Stimulated activated CD4-positive, alpha-beta T cell treated with anti-CD3 and anti-CD28 coated beads, Interleukin-1b, Interleukin-23, amount 100 ng/mL, for 4 hours (primary cell): ENCODE measurements around the gene ENKUR.
"Not testable (repeated sequence)": the region's sequence is repeated elsewhere in the genome, so short reads cannot be mapped to it uniquely, and the experiment has no call there.

ENCODE experiments used
- DNase-seq, 2 donors: peaks; one replicate each; pipeline ENCODE4 v3.0.0-alpha.2; 2020; ENCODE audit warnings: low read depth in 2 of 2

The ENKUR gene

DNA sequence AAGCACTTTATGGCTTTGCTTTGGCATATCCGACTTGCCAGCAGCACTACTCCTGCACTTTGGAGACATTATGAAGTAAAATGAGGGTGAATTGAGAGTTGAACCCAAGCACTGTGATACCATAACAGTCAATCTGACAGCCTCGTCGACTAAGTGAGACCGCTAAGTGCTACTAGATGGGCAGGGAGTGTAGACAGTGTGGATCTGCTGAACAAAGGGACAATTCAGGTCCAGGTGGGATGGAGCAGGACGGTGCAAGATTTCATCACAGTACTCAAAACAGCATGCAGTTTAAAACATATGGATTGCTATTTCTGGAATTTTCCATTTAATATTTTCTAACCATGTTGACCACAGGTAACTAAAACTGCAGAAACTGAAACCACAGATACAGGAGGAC is 42.8 kb downstream of the ENKUR start:
- no peak for DNase-seq

DNA sequence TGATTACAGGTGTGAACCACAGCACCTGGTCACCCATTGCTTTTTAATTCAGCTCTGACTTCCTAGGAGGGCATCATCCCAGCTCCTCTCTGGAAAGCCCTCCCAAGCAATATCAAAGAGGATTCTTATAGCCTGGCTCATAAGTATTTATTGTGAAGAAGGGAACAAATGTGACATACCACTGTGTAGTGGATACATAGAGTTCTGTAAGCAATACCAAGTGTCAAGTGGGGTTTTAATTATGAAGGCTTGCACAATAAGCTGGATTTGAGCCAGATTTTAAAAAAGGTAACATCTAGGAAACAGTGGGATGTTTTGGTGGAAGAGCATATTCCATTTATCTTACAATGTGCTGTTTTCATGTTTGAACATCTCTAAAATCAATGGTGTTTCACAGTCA is 44.6 kb downstream of the ENKUR start:
- no peak for DNase-seq

DNA sequence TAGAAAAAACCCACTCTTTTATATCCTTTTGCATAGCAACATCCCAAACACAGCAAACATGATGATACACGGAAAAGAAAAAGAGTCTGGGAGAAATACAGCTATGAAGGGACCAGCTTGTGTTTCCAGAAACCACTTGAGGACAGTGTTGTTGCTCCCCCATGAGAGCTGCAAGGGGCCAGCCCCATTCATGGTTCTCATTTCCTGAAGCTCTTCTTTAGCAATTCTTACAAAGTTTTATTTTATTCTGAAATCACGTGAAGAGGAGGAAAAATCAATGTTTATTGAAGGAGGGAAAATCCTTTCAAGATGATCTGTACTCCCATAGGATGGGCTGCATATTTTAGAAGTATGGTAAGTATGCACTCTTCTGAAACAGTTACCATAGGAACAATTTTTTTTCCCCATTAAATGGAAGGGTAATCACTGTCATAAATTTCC is 46.1 kb downstream of the ENKUR start:
- DNase-seq = no peak

DNA sequence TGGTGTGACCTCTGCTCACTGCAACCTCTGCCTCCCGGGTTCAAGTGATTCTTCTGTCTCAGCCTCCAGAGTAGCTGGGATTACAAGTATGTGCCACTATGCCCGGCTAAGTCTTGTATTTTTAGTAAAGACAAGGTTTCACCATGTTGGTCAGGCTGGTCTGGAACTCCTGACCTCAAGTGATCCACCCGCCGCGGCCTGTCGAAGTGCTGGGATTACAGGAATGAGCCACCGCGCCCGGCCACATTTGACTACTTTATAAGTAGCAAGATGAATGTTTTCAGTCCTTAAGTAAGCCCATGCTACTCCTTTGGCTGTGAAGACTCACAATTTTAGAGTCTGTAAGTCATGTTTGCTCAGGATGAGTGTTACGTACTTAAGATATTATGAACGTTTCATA is 47.0 kb downstream of the ENKUR start:
- DNase-seq = not testable (repeated sequence)

DNA sequence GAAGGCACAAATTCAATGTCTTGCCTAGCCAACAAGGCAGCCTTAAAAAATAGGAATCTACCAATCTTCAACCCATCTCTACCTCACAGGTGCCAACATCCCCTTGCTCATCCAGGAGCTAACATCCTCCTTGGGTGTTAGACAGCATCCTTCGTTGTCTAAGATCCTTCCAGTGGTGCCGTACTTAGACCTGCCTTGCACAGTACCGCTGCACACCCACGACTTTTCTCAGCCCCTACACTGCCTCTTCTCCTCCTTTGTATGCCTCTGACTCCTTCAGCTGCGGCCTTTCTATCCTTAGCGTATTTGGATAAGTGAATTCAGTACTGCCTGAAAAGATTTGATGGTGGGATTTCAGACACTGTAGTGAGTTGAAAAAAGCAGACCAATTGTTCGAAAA is 47.6 kb downstream of the ENKUR start:
- no peak for DNase-seq

DNA sequence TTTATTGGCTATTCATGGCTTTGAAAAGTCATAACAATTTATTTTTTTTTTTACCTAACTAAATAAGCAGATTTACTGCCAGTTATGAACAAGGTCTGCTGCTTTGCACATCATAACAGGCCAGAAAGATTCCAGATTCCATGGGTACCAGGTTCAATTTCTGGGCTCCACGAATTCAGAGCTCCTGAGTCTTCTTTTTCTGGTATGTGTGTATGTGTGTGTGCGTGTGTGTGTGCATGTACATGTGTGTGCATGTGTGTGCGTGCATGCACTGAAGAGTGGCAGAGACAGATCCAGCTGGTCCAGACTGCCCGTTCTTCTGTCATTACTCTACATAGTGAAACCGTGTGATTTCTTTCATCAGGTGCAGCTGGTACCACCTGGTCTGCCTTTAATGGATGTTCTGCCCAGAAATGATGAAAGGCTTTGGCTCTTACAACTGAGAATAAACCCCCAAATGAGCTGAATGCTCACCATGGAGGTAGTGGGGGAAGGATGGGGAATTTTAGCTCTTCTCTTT is 48.9 kb downstream of the ENKUR start:
- DNase-seq = no peak

DNA sequence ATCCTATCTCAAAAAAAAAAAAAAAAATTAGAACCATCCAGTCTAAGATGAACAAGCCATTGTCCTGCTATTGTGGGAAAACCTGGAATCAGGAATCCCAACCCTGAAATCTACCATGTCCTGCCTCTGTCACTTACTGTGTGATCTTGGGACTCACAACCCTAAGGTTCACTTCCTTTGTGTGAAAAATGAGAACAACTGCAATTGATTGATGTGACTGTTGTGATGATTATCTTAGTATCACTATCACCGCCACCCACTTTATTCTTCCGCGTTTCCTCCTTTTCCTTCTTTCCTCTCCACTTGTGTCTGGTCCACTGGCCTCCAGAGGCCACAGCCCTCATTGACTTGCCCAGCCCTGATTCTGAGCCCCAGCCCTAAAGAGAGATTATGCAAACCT is 50.9 kb downstream of the ENKUR start:
- DNase-seq = no peak

DNA sequence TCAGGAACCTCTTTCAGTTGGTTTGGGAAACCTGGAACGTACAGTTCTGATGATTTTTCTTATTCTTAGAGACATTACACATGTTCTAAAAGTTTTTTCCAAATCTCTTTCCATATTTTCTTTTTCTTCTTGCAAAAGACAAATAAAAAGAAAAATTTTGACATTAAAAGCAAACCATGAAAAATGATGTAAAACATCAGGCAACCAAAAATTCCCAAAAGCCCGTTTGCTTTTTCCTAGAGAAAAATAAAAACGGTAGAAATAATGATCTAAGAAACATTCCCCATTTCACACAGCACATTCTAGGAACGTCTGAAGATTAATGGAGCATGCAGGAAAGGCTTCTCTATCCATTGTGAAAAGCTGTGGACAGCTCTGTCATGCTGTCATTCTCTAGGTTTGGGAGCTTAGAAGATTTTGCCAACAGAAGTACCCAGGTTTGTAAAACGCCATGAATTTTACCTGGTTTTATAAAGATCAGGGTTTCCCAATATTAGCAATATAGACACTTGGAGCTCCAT is 52.4 kb downstream of the ENKUR start:
- no peak for DNase-seq

DNA sequence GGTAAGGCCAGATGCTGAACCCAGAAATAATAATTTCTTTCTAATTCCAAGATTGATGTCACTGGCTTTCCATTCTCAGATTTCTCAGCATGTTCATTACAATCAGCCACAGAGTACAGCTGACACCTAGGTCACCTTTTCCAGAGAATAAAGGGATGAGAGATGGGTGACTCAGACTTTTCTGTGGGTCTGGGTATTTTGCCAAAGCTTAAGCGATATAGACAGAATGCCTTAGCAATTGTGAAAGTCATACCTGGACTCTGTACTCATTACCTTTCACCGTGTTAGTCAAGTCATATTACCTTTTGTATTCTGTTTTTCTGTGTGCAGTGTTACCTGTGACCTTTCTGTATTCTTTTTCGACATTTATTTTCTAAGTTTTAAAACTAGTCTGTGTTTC is 53.0 kb downstream of the ENKUR start:
- no peak for DNase-seq

DNA sequence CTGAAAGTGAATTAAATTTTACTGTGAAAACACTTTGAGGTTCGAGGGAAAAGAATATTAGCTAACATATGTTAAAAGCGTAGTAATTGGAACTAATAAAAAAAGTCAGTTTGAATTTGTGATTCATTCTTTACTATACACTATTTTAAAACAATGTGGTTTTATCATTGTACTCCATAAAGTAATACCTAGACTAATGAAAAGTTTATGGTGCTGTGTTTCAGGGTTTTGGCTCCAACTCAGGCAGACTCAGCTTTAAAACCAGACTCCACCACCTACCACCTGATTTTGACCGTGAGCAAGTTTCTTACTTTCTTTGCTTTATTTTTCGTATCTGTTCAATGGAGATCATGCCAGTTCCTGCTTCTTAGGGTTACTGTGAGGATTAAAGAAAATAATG is 54.4 kb downstream of the ENKUR start:
- no peak for DNase-seq

DNA sequence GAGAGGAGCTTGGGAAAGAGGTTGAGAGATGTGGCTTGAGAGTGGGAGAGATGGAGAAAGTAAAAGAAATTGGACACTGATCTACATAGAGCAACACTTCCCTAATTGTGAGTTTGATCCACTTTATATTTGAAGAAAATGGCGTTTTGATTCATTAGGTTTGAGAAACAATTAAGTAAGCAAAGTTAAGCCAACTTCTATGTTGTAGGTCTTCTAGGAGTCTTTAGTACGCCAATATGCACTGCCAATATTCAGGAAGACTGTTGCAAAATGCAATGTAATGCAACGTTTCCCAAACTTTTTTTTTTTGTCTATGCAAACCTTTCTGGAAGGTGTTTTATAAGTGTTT is 56.6 kb downstream of the ENKUR start:
- DNase-seq = no peak

DNA sequence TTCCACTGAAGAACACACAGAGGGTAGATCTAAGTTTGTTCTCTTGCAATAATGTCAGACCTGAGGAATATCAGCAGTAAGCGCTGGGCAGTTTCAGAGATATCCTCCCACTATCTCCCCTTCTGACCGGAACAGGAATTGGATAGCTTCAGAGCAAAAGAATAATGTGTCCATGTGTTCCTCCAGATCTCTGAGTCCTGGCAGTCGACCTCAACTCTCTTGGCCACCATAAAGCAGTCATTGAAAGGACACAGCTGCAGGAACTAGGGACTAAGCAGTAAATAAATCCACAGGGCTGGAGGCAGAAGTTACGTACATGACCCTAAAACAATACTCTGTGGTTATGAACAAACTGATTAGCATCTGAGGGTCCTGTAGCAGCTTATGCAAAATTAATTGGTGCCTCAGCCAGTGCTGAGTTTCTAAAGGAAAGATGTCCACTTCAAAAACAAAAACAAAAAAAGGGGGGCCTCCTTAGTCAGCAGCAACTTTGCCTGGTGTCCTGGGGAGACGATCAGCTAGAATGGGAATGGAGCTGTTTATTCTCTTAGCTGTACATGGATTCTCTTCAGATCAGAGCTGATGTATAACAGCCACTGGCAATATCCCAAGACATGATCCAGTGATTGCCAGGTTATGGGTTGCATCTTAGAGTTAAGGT is 57.1 kb downstream of the ENKUR start:
- DNase-seq = no peak

DNA sequence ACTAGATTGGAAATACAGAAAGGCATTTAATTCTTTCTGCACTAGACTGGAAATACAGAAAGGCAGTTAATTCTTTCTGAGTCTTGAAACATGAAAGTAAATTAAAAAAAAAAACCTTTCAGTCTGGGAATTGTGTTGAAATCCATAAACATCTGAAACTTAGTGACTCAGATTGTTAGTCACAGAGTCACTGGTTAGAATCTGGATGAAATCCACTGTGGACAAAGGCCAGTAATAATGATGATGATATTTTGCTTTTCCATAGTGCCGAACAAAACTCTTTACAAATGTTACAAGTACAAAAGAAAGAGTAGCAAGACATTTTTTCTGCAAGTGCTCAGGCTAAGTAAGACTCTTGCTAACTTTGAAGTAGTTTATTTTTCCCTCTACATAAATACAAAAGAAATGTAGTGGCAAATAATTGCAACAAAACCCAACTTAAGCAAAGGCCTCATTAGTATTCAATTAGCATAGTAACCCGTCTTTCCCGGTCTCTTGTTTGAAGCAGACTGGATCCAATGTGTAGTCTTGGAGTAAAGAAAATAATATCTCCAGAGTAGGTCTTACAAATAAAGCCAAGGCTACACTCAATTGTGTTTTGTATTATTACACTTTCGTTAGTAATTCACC is 57.8 kb downstream of the ENKUR start:
- DNase-seq = no peak

DNA sequence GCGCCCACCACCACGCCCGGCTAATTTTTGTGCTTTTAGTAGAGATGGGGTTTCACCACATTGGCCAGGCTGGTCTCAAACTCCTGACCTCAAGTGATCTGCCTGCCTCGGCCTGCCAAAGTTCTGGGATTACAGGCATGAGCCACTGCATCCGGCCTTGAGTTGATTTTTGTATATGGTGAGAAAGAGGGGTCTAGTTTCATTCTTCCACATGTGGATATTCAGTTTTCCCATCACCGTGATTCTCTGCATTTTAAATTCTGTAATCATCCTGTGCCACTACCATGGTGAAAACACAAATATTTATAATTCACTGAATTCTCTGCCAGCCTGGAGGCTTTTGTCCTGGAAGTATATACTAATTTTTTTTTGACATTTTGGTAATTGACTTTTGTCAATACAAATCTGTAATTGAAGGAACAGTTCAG is 58.3 kb downstream of the ENKUR start:
- not testable (repeated sequence) for DNase-seq

DNA sequence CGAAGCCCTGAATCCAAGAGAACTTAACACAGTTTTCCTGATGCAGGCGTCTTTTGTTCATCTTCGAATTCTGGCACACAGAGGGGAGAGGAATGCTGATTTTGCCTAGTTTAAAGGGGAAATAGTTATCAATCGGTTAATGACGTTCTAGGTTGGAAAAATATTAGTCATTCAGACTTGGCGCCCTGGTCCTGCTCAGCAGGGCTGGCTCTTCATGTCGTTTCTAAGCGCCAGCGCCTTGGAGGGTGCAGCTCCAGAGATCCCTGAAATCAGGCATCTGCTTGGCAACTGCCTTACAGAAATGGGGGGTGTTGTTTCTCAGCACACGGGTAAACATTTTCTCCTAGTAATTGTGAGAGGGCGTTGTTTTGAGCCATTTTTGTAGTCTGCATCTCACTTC is 62.3 kb downstream of the ENKUR start:
- no peak for DNase-seq

DNA sequence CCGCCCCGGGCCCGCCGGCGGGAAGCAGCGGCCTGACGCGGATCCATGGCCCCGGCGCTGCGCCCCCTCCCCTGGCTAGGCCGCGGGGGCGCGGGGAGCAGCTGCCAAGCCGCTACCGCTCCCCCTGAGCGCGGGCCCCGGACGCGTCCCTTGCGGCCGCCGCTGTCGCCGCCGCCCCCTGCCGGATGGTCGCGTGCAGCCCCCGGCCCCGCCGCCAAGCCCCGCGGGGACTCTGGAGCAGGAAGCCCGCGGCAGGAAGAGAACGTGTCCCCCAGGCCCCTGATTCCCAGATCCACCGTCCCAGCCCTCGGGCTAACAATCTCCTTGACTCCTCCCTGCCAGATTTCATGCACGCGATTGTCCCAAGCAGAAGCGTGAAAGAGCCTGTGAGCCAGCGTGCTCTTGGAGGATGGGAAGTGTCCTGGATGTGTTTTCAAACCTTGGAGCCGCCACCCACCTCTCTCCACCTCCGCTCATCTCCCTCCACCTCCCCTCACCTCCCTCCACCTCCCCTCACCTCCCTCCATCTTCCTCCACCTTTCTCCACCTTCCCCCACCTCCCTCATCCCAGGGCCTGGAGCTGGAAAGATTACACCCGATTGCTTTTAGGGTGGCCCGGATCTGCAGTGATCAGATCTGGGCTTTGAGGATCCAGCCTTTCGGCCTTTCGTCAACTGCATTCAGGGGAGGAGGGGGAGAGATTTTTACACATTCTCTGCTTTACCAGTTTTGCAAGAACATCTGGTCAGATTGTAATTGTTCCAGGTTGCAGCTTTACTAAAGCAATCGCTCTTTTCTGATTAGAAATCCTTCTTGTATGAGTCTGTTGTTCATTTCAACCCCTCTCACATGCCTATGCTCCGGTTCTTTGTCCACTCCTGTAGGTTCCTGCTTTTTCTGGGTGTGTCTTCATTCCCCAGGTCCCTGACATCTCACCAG is 63.0 kb downstream of the ENKUR start:
- DNase-seq = peak; percentile 42 to 49

DNA sequence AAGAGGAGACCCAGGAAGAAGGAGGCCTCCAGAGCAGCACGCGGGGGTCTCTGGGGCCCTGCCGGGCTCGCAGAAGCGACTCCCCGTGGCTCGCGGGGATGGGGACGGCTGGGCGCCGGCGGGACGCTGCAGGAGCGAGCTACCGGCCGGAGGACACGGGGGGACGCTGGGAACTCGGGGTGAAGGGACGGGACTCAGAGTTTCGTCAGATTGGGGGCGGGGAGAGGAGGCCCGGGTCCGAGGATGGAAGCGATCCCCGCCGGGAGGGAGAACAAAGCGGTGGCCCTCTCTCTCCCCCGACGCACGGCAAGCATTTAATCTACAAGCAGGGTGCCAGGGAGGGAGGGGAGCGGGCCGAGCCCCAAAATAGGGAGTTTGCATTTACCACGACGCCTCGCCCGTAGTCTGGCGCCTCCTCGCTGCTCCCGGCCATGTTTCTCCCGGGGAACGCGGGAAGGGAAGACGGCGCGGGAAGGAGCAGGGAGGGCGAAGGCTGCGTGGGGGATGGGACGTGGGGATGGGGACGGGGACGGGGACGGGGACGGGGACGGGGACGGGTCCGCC is 63.7 kb downstream of the ENKUR start, which contains the start of gene PRTFDC1:
Gene PRTFDC1 (minus strand): TSS at position 464 of the 564 bp plus-strand sequence. CDS start 31 bp downstream, at position 433.
- peak in 1 of 2 donors; percentile 2 for DNase-seq

DNA sequence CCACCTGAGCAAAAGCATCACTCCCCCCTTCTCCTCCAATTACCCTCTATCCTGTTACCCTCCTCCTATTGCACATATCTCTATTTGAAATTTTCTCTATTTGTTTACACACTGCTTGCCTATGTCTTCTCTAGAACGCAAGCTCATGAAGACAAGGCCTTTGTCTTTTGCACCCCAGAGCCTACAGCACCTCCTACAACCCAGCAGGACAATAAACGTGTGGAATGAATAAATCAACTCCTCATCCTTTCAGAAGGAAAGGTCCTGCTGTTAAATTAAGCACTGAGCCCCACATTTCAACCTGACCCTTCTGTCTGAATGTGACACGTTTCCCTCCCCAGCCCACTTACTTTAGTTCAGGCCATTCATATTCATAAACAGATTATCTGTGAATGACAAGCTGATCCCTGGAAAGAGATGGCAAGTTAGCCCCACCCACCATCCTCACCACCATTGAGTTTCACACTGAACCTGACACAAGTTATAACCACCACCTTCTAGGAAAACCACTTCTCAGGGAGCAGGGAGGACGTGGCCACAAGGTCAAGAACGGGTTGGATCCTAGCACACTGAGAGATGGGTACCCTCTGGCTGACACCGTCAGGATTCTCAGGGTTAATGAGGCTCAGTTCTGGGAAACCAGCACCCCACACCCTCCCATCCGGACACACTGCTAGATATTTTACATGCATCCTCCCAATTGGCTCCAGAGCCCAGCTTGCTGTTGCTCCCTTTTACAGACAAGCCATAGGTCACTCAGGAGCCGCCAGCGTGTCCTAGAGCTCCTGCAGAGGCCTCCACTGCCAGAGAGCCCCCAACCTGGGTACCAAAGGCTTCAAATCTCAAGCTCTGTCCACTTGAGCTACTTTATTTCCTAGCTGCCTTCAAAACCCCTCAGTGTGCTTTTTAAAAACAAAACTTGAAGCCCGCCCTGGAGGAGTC is 64.5 kb downstream of the ENKUR start:
- DNase-seq = no peak

DNA sequence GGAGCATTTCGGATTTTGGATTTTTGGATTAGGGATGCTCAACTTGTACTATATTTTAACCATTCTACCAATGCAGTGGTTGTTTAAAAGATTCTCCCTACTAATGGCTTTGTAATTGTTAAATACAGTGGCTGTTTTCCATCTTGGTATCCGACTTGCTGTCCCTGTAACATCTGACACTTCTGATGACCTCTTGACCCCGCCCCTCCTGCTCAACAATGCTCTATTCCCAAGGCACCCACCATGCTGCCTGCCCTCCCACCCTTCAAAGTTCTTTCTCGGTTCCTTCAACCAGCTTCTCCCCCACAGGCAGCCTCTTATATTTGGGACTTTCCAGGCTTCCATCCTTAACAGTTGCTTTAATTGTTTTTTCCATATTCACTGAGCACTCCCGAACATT is 65.5 kb downstream of the ENKUR start:
- DNase-seq = no peak

DNA sequence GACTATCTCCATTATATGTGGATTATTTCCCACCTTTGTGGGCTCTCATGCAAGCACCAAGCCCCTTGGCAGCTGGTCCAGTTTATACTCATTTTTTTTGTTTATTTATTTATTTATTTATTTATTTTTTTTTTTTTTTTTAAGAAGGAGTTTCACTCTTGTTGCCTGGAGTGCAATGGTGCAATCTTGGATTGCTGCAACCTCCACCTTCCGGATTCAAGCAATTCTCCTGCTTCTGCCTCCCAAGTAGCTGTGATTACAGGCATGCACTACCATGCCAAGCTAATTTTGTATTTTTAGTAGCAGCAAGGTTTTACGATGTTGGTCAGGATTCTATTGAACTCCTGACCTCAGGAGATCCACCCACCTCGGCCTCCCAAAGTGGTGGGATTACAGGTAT is 66.3 kb downstream of the ENKUR start:
- no peak for DNase-seq
